Right ventricle myocardium inferior (tissue), 1 donor: ENCODE measurements around the gene GHR. TPM values are rescaled to one million over a fixed set of nuclear protein-coding genes. Genes with fewer than 3 reads are reported as not detected.

Experiments used
- ATAC-seq: fragments of 200-7000 bp; cut with Tn5 transposase; one replicate; pipeline ENCODE4 v1.9.1; 2020; ENCODE audit warnings: mild to moderate bottlenecking, moderate library complexity
- DNase-seq: peaks from one replicate; pipeline ENCODE4 v3.0.0; 2021; ENCODE audit errors: missing footprints
- intact Hi-C: fragments of 100-400 bp; cut with DNase I; formaldehyde crosslinking; loops from one replicate; pipeline ENCODE4 v1.11.0; 2022
- total RNA-seq: library from RNA; stranded (reverse); fragmentation: NEBNext Ultra II Directional; extraction: Animal tissue kit (Norgen Biotek cat#: 25700); gene quantifications from one replicate; pipeline ENCODE4 v1.2.1, GENCODE V29; 2021
- donor health status: DM: no; HTN: yes; CAD: no; lungs with severe emphysema.

Gene GHR
- total RNA-seq, 1 donor from 2014 or later = 14.7 TPM

GRCh38 chr5:42767491-42768105, 344.4 kb downstream of the GHR start:
- DNase-seq (no peak), ATAC-seq (no peak)
- intact Hi-C loops = loop anchor here (2.0 to 10.0 kb wide), 6 partner anchors 117 to 911 kb away; partner anchors contain the start of genes FBXO4 and GHR

- intact Hi-C loops = loop anchor here (5.0 to 10.0 kb wide), 4 partner anchors 117 to 841 kb away; partner anchors contain the start of genes FBXO4 and GHR
- DNase-seq (no peak), ATAC-seq (no peak)
Measured at GRCh38 chr5:42768106-42768504, 344.9 kb downstream of the GHR start.

GRCh38 chr5:42770003-42770402, 346.8 kb downstream of the GHR start:
- intact Hi-C loops = no loop called here
- no peak for DNase-seq
- ATAC-seq = no peak
